GM12878 (cell line): ENCODE results near the gene OR51D1. TPM values are rescaled to one million over a fixed set of nuclear protein-coding genes. Genes with fewer than 3 reads are reported as not detected.
A peak's percentile ranks its signal among the peaks of the same experiment; 100 is the strongest.

Experiments
- ATAC-seq: fragments of 200-7000 bp; cut with Tn5 transposase; 3 replicates; pipeline ENCODE4 v1.9.1; 2020; ENCODE audit warnings: mild to moderate bottlenecking, moderate library complexity
- Bru-seq: library from RNA; stranded (reverse); fragments of 400-500 nt; gene quantifications from one replicate; lab custom pipeline; 2021; lab: Mats Ljungman, UMichigan
- BruChase-seq, 2 experiments: library from RNA; stranded (reverse); fragments of 400-500 nt; gene quantifications; one replicate each; lab custom pipeline; 2021; lab: Mats Ljungman, UMichigan
- BruUV-seq: library from RNA; stranded (reverse); fragments of 400-500 nt; replicated peaks from 2 replicates; lab custom pipeline; 2021; lab: Mats Ljungman, UMichigan
- CTCF ChIA-PET: fragments of 300-600 bp; sonication (Branson Sonifier 250); formaldehyde crosslinking; extraction: SDS; loops from one replicate; lab custom pipeline; 2021; ENCODE audit warnings: inconsistent platforms; lab: Yijun Ruan, JAX
- POLR2A ChIA-PET: fragments of 350-600 bp; formaldehyde crosslinking; extraction: SDS; loops from one replicate; lab custom pipeline; 2021; ENCODE audit warnings: inconsistent platforms; lab: Charles Lee
- RAD21 ChIA-PET: fragments of 300-600 bp; sonication (Branson Sonifier 250); formaldehyde crosslinking; loops from one replicate; lab custom pipeline; 2023; ENCODE audit warnings: antibody characterized with exemption; ENCODE audit not compliant: unreplicated experiment; lab: Charles Lee
- SMC1A ChIA-PET: fragments of 300-600 bp; sonication (Branson Sonifier 250); formaldehyde crosslinking; loops from one replicate; lab custom pipeline; 2023; ENCODE audit not compliant: unreplicated experiment, uncharacterized antibody; lab: Charles Lee
- DNase-seq: peaks from one replicate; pipeline ENCODE4 v3.0.0-alpha.2; 2011; ENCODE audit warnings: low read depth, low spot score
- FAIRE-seq: peaks from 3 replicates; lab custom pipeline; 2011; peaks lifted over from hg19 to GRCh38; lab: Jason Lieb, UNC
- H2AFZ ChIP-seq: 2 replicates; pipeline ENCODE4 v1.6.0; 2011; ENCODE audit warnings: low read depth, low read length, control low read depth; ENCODE audit not compliant: control insufficient read depth
- H3K27ac ChIP-seq: 2 replicates; pipeline ENCODE4 v1.5.1; 2011; ENCODE audit warnings: control low read depth; ENCODE audit not compliant: control insufficient read depth, insufficient read depth
- H3K27me3 ChIP-seq, 2 experiments: replicated peaks in 1 of 2; 2 replicates each; pipeline versions ENCODE4 v1.6.0 to v1.6.1; 2011; ENCODE audit warnings: low read length in 1 of 2; ENCODE audit not compliant: control insufficient read depth in 2 of 2, insufficient read depth in 2 of 2
- H3K36me3 ChIP-seq, 2 experiments: 2 replicates each; pipeline ENCODE4 v1.5.1; 2011; ENCODE audit warnings: low read length in 1 of 2; ENCODE audit not compliant: control insufficient read depth in 2 of 2, insufficient read depth in 2 of 2
- H3K4me1 ChIP-seq: 2 replicates; pipeline ENCODE4 v1.6.1; 2011; ENCODE audit warnings: mild to moderate bottlenecking, low read length, moderate library complexity, mixed read lengths; ENCODE audit not compliant: control insufficient read depth, insufficient read depth
- H3K4me2 ChIP-seq: 2 replicates; pipeline ENCODE4 v1.6.0; 2011; ENCODE audit warnings: control low read depth; ENCODE audit not compliant: control insufficient read depth, insufficient read depth
- H3K4me3 ChIP-seq: fragments of 200-600 bp; sonication (generic); 2 replicates; pipeline ENCODE4 v1.5.1; 2016
- H3K79me2 ChIP-seq: 2 replicates; pipeline ENCODE4 v1.6.0; 2011; ENCODE audit warnings: low read length; ENCODE audit not compliant: control insufficient read depth, insufficient read depth
- H3K9ac ChIP-seq: 2 replicates; pipeline ENCODE4 v1.8.0; 2011; ENCODE audit warnings: low read length, control low read depth, mixed read lengths; ENCODE audit not compliant: control insufficient read depth, insufficient read depth
- H3K9me3 ChIP-seq: replicated peaks from 3 replicates; pipeline ENCODE4 v1.5.1; 2011; ENCODE audit warnings: mild to moderate bottlenecking, low read length; ENCODE audit not compliant: control insufficient read depth, insufficient read depth
- H4K20me1 ChIP-seq: 2 replicates; pipeline ENCODE4 v1.6.0; 2011; ENCODE audit not compliant: control insufficient read depth, insufficient read depth
- IKZF2 ChIP-seq, 2 experiments: fragments of 450-650 bp; IDR thresholded peaks; 2 replicates each; pipeline ENCODE4 v1.6.1; 2017; ENCODE audit warnings: mild to moderate bottlenecking in 2 of 2, moderate library complexity in 2 of 2
- JUNB ChIP-seq: IDR thresholded peaks from 2 replicates; pipeline ENCODE4 v1.6.1; 2016; ENCODE audit warnings: antibody characterized with exemption, mild to moderate bottlenecking
- MEF2B ChIP-seq: fragments of 450-650 bp; IDR thresholded peaks from 2 replicates; pipeline ENCODE4 v1.6.1; 2018; ENCODE audit warnings: mild to moderate bottlenecking, moderate library complexity; ENCODE audit not compliant: partially characterized antibody, poor library complexity, severe bottlenecking
- MTA3 ChIP-seq: IDR thresholded peaks from 2 replicates; pipeline ENCODE4 v1.6.1; 2012; ENCODE audit warnings: low read length, inconsistent platforms, borderline replicate concordance
- MYB ChIP-seq: fragments of 150-350 bp; IDR thresholded peaks from 2 replicates; pipeline ENCODE4 v1.6.1; 2014; ENCODE audit warnings: mild to moderate bottlenecking, low read depth, low read length, borderline replicate concordance
- RAD21 ChIP-seq: IDR thresholded peaks from 2 replicates; pipeline ENCODE4 v1.6.1; 2011; ENCODE audit warnings: mild to moderate bottlenecking, low read depth, low read length, moderate library complexity; ENCODE audit not compliant: insufficient read depth
- RAD51 ChIP-seq: fragments of 450-650 bp; IDR thresholded peaks from 2 replicates; pipeline ENCODE4 v1.6.1; 2016; ENCODE audit warnings: moderate library complexity, mild to moderate bottlenecking, inconsistent platforms
- RUNX3 ChIP-seq: IDR thresholded peaks from 2 replicates; pipeline ENCODE4 v1.6.1; 2012; ENCODE audit warnings: low read length, inconsistent platforms
- SMAD1 ChIP-seq: fragments of 450-650 bp; IDR thresholded peaks from 2 replicates; pipeline ENCODE4 v1.6.1; 2018; ENCODE audit warnings: mild to moderate bottlenecking, low read depth; ENCODE audit not compliant: partially characterized antibody
- SMC3 ChIP-seq: IDR thresholded peaks from 2 replicates; pipeline ENCODE4 v1.6.1; 2011; ENCODE audit warnings: low read length, improper control_type of control experiment, borderline replicate concordance
- SP1 ChIP-seq: IDR thresholded peaks from one replicate; pipeline ENCODE4 v1.6.1; 2011; ENCODE audit warnings: low read depth, low read length
- SPI1 ChIP-seq: IDR thresholded peaks from 2 replicates; pipeline ENCODE4 v1.6.1; 2011; ENCODE audit warnings: low read depth, mild to moderate bottlenecking, low read length, moderate library complexity, borderline replicate concordance; ENCODE audit not compliant: insufficient read depth
- TAF1 ChIP-seq: IDR thresholded peaks from 2 replicates; pipeline ENCODE4 v1.6.1; 2011; ENCODE audit warnings: mild to moderate bottlenecking, low read depth, low read length, borderline replicate concordance
- USF2 ChIP-seq: IDR thresholded peaks from 2 replicates; pipeline ENCODE4 v1.6.1; 2011; ENCODE audit warnings: low read depth, low read length, improper control_type of control experiment, borderline replicate concordance
- YY1 ChIP-seq: IDR thresholded peaks from 2 replicates; pipeline ENCODE4 v1.6.1; 2011; ENCODE audit warnings: low read depth, mild to moderate bottlenecking, low read length
- ZBTB40 ChIP-seq: fragments of 450-650 bp; IDR thresholded peaks from 2 replicates; pipeline ENCODE4 v1.6.1; 2016; ENCODE audit warnings: mild to moderate bottlenecking, moderate library complexity, borderline replicate concordance
- WGBS: methylation state at CpG from one replicate; pipeline ENCODE4 v1.1.6; 2016; ENCODE audit warnings: low lambda C conversion rate; ENCODE audit not compliant: insufficient replicate concordance, insufficient coverage; ENCODE audit errors: missing lambda C conversion rate; 5-methylcytosine and 5-hydroxymethylcytosine counted together
- in situ Hi-C: fragments of 300-500 bp; cut with MboI; formaldehyde crosslinking; loops from 9 replicates; pipeline ENCODE4 v1.14.3; 2018; ENCODE audit warnings: mixed read lengths
- intact Hi-C: fragments of 100-400 bp; cut with micrococcal nuclease; formaldehyde crosslinking; loops from one replicate; pipeline ENCODE4 v1.14.2; 2022; ENCODE audit not compliant: unreplicated experiment
- long read RNA-seq, 2 experiments: library from polyadenylated mRNA; unstranded; transcript quantifications; one replicate each; pipeline ENCODE4 v2.0.0, GENCODE V29; 2019 to 2020
- polyA minus RNA-seq, 3 experiments: library from RNA; depleted of rRNA, polyadenylated mRNA; stranded (reverse); fragments of >200 nt; gene quantifications; 2 replicates each; pipeline ENCODE4 v1.2.3, GENCODE V29; 2011
- polyA plus RNA-seq, 11 experiments: library from polyadenylated mRNA; depleted of rRNA in 4 of 11; unstranded in 6 of 11; stranded (reverse) in 5 of 11; fragments of >200 nt; fragmentation: Nextera tagmentation in 4 of 11; fragmentation: Illumina TruSeq in 1 of 11; extraction: Ambion mirVana in 4 of 11; extraction: Trizol in 1 of 11; gene quantifications; 1 replicate in 1 of 11; 2 replicates in 10 of 11; pipeline versions ENCODE4 v1.2.1 to v1.2.3, GENCODE V29; 2011 to 2016; ENCODE audit warnings: inconsistent platforms in 2 of 11, missing spikeins in 2 of 11, low read depth in 1 of 11
- total RNA-seq, 4 experiments: library from RNA; depleted of rRNA in 3 of 4; stranded (reverse); fragments of >200 nt in 3 of 4; fragmentation: Illumina TruSeq in 1 of 4; extraction: Trizol in 1 of 4; gene quantifications; 2 replicates each; pipeline versions ENCODE4 v1.2.1 to v1.2.3, GENCODE V29; 2013 to 2021

Gene OR51D1
- total RNA-seq (2013; cell fraction: nucleolus; rRNA removed) = not detected in 2 replicates
- total RNA-seq (2014; rRNA removed) (0.06 TPM in 1 of 2 replicates, not detected in the other), total RNA-seq (2014; rRNA removed; fragmentation: Illumina TruSeq; extraction: Trizol) (not detected in 2 replicates), total RNA-seq (2021) (not detected in 2 replicates), polyA plus RNA-seq (2011; rRNA removed) (not detected in 2 replicates), polyA plus RNA-seq (2014; fragmentation: Illumina TruSeq; extraction: Trizol) (not detected in 2 replicates), polyA plus RNA-seq (2014; fragmentation: Nextera tagmentation; extraction: Ambion mirVana) (not detected), polyA plus RNA-seq (2014; rRNA removed) (0.03 TPM in 1 of 2 replicates, not detected in the other), polyA plus RNA-seq (2016; fragmentation: Nextera tagmentation; extraction: Ambion mirVana) (not detected), polyA minus RNA-seq (2011; rRNA and poly(A)+ RNA removed) (not detected in 2 replicates), Bru-seq, nascent RNA (not detected), BruChase-seq, experiment 1, labeled RNA remaining after a 6-hour chase (not detected), BruChase-seq, experiment 2, labeled RNA remaining after a 2-hour chase (not detected)
- not detected for polyA plus RNA-seq (2011; ENCODE audit: low read depth)
- not detected in 2 replicates for polyA plus RNA-seq (2011; cell fraction: cytosol; rRNA removed)
- not detected in 2 replicates for polyA plus RNA-seq (2011; cell fraction: nucleus; rRNA removed)
- not detected in 2 replicates for polyA plus RNA-seq (2012)
- not detected in 2 replicates for polyA minus RNA-seq (2011; cell fraction: cytosol; rRNA and poly(A)+ RNA removed)
- not detected in 2 replicates for polyA minus RNA-seq (2011; cell fraction: nucleus; rRNA and poly(A)+ RNA removed)
- long read RNA-seq, experiment 1 = 0 reads
- long read RNA-seq, experiment 2 = 0 reads

GRCh38 chr11:4636962-4637661 is at the start of gene OR51D1:
OR51D1 (plus strand) TSS chr11:4637477; CDS start chr11:4639791, 2,314 bp downstream.
- ChIA-PET CTCF (interaction anchor here (0.7 to 3.9 kb wide), 25 partner anchors 9 to 749 kb away, joined by 3 to 28 read pairs (median 5); partner anchors contain the start of gene TRIM68), POLR2A (no interaction called here), RAD21 (interaction anchor here (0.6 to 2.6 kb wide), 7 partner anchors 9 to 455 kb away, joined by 3 to 21 read pairs (median 4); no protein-coding TSS in a partner anchor), SMC1A (interaction anchor here (0.5 to 2.8 kb wide), 20 partner anchors 9 to 978 kb away, joined by 3 to 19 read pairs (median 3); no protein-coding TSS in a partner anchor)
- Histone ChIP-seq H3K4me1 (no peaks in the 10 kb centered on the region), H3K27ac (no peak within 1 kb of the TSS), H4K20me1 (no peaks in the 10 kb centered on the region), H2AFZ (no peak within 1 kb of the TSS), H3K4me2 (no peak within 1 kb of the TSS), H3K9me3 (no peaks in the 10 kb centered on the region), H3K9ac (no peak within 1 kb of the TSS), H3K79me2 (no peaks in the 10 kb centered on the region), H3K36me3 (no peaks in the 10 kb centered on the region), H3K27me3 (no peaks in the 10 kb centered on the region; a peak in 1 of 4 replicates), H3K4me3 (no peak within 1 kb of the TSS)
- FAIRE-seq (peak; percentile 27), ATAC-seq (peak; percentile 99), DNase-seq (peak; percentile 21)
- intact Hi-C loops = loop anchor here (1.0 to 5.0 kb wide), 3 partner anchors 190 to 450 kb away; no protein-coding TSS in a partner anchor
- 18% methylated on average over 21 of the region's 21 CpGs for WGBS
- in situ Hi-C loops = loop anchor here (5.0 kb wide), 2 partner anchors 190 to 355 kb away; partner anchors contain the start of gene OR51L1
- BruUV-seq = no TSS peak
- TF ChIP-seq SP1 = no peak
- no peak for TF ChIP-seq SPI1
- TF ChIP-seq RAD21 = peak; percentile 71
- peak; percentile 93 for TF ChIP-seq SMC3
- no peak for TF ChIP-seq MEF2B
- no peak for TF ChIP-seq RAD51
- no peak for TF ChIP-seq RUNX3
- no peak for TF ChIP-seq USF2
- no peak for TF ChIP-seq MYB
- no peak for TF ChIP-seq TAF1
- TF ChIP-seq MTA3 = no peak
- peak; percentile 66 for TF ChIP-seq YY1
- no peak for TF ChIP-seq JUNB
- no peak for TF ChIP-seq ZBTB40
- no peak for TF ChIP-seq IKZF2 (IDR thresholded peaks at IDR 0.05)
- no peak for TF ChIP-seq SMAD1
